Fibroblast of the aortic adventitia (primary cell): Measurements from ENCODE around the gene ITPR2. TPM values are rescaled to one million over a fixed set of nuclear protein-coding genes. Genes with fewer than 3 reads are reported as not detected.

ENCODE experiments used
- DNase-seq: peaks from one replicate; pipeline ENCODE4 v3.0.0-alpha.2; 2010; ENCODE audit warnings: low read depth
- H3K4me3 ChIP-seq: 2 replicates; pipeline ENCODE4 v1.5.1; 2011; ENCODE audit warnings: low read depth, mild to moderate bottlenecking, control low read depth, low read length, moderate library complexity
- total RNA-seq: library from RNA; depleted of rRNA; stranded (reverse); fragments of >200 nt; gene quantifications from 2 replicates; pipeline ENCODE4 v1.2.3, GENCODE V29; 2012; ENCODE audit warnings: low replicate concordance
- TF ChIP-seq, protein P1 (sequence below): IDR thresholded peaks from 2 replicates; pipeline ENCODE4 v1.5.1; 2011; ENCODE audit warnings: mild to moderate bottlenecking, low read length, control low read depth, inconsistent platforms; ENCODE audit not compliant: insufficient read depth

ITPR2 gene
- total RNA-seq, 1 donor = 15.5 TPM

- peak; percentile 47 for DNase-seq
- TF ChIP-seq, protein P1, sequence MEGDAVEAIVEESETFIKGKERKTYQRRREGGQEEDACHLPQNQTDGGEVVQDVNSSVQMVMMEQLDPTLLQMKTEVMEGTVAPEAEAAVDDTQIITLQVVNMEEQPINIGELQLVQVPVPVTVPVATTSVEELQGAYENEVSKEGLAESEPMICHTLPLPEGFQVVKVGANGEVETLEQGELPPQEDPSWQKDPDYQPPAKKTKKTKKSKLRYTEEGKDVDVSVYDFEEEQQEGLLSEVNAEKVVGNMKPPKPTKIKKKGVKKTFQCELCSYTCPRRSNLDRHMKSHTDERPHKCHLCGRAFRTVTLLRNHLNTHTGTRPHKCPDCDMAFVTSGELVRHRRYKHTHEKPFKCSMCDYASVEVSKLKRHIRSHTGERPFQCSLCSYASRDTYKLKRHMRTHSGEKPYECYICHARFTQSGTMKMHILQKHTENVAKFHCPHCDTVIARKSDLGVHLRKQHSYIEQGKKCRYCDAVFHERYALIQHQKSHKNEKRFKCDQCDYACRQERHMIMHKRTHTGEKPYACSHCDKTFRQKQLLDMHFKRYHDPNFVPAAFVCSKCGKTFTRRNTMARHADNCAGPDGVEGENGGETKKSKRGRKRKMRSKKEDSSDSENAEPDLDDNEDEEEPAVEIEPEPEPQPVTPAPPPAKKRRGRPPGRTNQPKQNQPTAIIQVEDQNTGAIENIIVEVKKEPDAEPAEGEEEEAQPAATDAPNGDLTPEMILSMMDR = no peak
- no peak overlapping the region for H3K4me3 ChIP-seq
Measured at GRCh38 chr12:26566675-26567074, 266.3 kb downstream of the ITPR2 start.

DNA sequence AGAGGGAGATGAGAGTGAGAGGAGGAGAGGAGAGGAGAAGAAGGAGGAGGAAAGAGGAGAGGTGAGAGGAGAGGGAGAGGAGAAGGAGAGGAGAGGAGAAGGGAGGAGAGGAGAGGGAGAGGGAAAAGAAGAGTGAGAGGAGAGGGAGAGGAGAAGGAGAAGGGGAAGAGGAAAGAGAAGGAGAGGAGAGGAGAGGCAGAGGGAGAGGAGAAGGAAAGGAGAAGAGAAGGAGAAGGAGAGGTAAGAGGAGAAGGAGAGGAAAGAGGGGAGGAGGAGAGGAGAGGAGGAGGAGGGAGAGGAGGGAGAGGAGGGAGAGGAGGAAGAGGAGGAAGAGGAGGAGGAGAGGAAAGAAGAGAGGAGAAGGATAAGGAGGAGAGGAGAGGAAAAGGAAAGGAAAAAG is 266.8 kb downstream of the ITPR2 start:
- TF ChIP-seq, protein P1 = no peak
- no peak overlapping the region for H3K4me3 ChIP-seq
- no peak for DNase-seq

DNA sequence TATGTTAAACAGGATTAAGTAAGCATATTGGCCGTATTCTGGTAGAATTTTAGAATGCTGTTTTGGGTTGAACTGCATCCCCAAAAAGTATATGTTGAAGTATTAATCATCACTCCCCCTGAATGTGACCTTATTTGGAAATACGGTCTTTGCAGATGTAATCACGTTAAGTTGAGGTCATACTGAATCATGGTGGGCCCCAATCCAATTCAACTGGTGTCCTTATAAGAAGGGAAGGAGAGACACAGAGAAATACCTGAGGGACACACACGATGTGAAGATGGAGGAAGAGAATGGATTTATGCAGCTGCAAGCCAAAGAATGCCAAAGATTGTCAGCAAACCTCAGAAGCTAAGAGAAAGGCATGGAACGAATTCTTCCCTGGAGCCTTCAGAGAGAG is 268.6 kb downstream of the ITPR2 start:
- DNase-seq = no peak
- no peak overlapping the region for H3K4me3 ChIP-seq
- TF ChIP-seq, protein P1 = no peak

DNA sequence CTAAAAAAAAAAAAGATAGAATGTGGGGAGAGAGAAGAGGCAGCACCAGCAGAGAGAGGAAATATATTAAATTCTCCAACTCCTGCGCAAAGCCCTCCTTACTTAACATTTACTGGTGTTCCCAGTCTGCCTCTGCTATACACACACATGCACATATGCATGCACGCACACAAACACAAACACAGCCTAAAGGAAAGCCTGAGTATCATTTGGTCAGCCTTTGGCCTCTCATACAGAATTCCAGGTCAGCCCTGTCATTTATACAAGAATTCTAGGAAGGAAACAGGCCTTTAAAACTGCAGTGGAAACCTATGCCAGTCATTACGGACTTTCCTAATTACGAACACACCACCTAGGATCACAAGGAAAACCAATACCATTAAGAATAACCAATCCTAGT is 269.4 kb downstream of the ITPR2 start:
- H3K4me3 ChIP-seq = no peak overlapping the region
- TF ChIP-seq, protein P1 = no peak

GRCh38 chr12:26557326-26557725 is 275.7 kb downstream of the ITPR2 start:
- DNase-seq = no peak
- TF ChIP-seq, protein P1 = no peak
- H3K4me3 ChIP-seq = no peak overlapping the region

More for the DNA sequence above, 269.4 kb downstream of the ITPR2 start:
- DNase-seq = no peak

DNA sequence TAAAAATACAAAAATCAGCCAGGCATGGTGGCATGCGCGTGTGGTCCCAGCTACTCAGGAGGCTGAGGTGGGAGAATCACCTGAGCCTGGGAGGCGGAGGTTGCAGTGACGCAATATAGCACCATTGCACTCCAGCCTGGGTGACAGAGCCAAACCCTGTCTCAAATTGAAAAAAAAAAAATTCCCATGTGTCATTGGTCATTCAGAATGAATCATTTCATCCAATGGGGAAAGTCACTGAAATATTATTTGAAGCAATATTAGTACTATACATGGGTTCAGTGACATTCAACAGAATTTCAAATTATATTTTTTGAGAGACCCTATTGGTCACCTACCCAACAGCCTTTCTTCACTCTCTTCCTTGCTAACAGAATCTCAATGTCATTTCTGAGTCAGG is 276.1 kb downstream of the ITPR2 start:
- no peak overlapping the region for H3K4me3 ChIP-seq
- TF ChIP-seq, protein P1 = no peak
- no peak for DNase-seq

GRCh38 chr12:26555139-26555538 is 277.9 kb downstream of the ITPR2 start:
- TF ChIP-seq, protein P1 = no peak
- DNase-seq = peak; percentile 30

More at GRCh38 chr12:26555139-26555538, 277.9 kb downstream of the ITPR2 start:
- H3K4me3 ChIP-seq = no peak overlapping the region
